ENCODE measurements around the gene CCDC146. TPM values are rescaled to one million over a fixed set of nuclear protein-coding genes. Genes with fewer than 3 reads are reported as not detected.
"Not testable (repeated sequence)": the region's sequence is repeated elsewhere in the genome, so short reads cannot be mapped to it uniquely, and the experiment has no call there.

CCDC146 gene
- total RNA-seq, 1 experiment from 2014 or later = 1.1 TPM

GRCh38 chr7:77102671-77103070 lies 19.7 kb upstream of the CCDC146 start:
- H3K27me3 Mint-ChIP-seq (ENCODE audit: low read depth); ATAC-seq; H3K4me1 Mint-ChIP-seq; H3K36me3 Mint-ChIP-seq; H3K4me3 Mint-ChIP-seq; H3K27ac Mint-ChIP-seq; DNase-seq (ENCODE audit: low spot score); POLR2A ChIA-PET; H3K9me3 Mint-ChIP-seq; CTCF ChIA-PET: not testable (repeated sequence)

DNA sequence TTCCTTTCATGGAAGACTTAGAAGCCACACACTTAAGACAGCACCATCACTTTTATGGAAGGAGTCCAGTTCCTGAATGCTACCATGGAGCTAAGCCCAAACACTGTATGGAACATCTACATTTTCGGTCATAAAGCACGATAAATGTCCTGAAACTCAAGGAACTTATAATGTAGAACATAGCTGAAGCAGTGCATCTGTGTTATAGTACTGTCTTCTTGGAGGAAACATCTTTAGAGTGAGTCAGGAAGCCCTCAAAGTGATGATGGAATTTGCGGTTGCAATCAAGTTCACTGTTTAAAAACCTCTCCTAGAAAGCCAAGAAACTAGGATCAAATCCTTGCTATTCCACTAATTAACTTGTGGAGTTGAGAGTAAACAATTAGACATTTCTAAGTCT lies 16.5 kb upstream of the CCDC146 start:
- ATAC-seq; H3K4me3 Mint-ChIP-seq; DNase-seq (ENCODE audit: low spot score); H3K9me3 Mint-ChIP-seq; H3K27me3 Mint-ChIP-seq (ENCODE audit: low read depth); H3K36me3 Mint-ChIP-seq; H3K27ac Mint-ChIP-seq; POLR2A ChIA-PET; CTCF ChIA-PET; H3K4me1 Mint-ChIP-seq: not testable (repeated sequence)

DNA sequence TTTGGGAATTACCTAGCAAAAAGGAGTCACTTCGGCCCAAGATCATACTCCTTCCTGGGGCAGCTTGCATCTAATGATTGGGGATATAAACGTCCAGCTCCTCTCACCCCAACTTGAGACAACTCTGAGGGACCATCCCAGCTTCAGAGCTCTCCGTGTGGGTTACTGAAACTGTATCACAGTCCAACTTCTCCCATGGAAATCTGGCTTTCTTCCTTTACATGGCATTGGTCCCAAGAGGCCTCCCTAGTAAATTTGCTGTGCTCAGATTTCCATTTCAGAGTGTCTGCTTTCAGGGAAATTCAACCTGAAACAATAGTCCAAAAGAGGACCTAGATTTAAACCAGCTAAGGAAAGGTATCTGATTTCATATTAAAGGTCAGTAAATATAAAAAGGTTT lies 14.8 kb upstream of the CCDC146 start:
- H3K4me1 Mint-ChIP-seq; DNase-seq (ENCODE audit: low spot score); H3K36me3 Mint-ChIP-seq; CTCF ChIA-PET; H3K4me3 Mint-ChIP-seq; H3K9me3 Mint-ChIP-seq; H3K27ac Mint-ChIP-seq; H3K27me3 Mint-ChIP-seq (ENCODE audit: low read depth); ATAC-seq; POLR2A ChIA-PET: not testable (repeated sequence)

- H3K27me3 Mint-ChIP-seq (ENCODE audit: low read depth); H3K27ac Mint-ChIP-seq; POLR2A ChIA-PET; H3K4me3 Mint-ChIP-seq; CTCF ChIA-PET; H3K9me3 Mint-ChIP-seq; H3K36me3 Mint-ChIP-seq; H3K4me1 Mint-ChIP-seq; ATAC-seq; DNase-seq (ENCODE audit: low spot score): not testable (repeated sequence)
Measured at GRCh38 chr7:77108362-77108761, 14.1 kb upstream of the CCDC146 start.

DNA sequence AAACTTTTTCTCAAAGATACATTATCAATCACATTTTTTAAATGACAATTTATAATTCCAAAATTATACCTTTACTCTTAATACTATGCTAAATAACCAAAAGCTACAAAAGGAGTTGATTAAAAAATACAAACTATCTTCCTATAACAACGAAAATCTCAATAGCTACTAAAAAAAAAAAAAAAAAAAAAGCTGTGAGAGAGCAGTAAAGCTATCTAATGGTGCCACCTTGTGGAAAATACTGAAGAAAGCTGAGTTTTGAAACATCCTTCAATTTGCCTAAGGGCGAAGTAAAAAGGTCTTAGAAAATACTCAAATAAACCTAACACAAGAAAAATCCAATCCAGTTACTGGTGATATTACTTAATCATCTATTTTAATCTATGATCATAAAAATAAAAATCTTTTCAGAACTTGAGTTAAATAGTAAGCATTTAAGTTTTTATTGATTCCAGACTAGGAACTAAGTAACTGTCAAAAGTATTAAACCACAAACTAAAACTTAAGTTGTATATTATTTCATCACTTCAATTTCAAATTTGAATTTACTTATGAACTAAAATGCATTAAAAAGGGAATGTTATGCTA lies 9.6 kb upstream of the CCDC146 start:
- H3K4me1 Mint-ChIP-seq; POLR2A ChIA-PET; H3K36me3 Mint-ChIP-seq; ATAC-seq; H3K9me3 Mint-ChIP-seq; DNase-seq (ENCODE audit: low spot score); H3K27ac Mint-ChIP-seq; H3K4me3 Mint-ChIP-seq; H3K27me3 Mint-ChIP-seq (ENCODE audit: low read depth): not testable (repeated sequence)
- CTCF ChIA-PET = interaction anchor here (0.6 to 1.5 kb wide), 5 partner anchors 39 to 475 kb away, joined by 3 to 27 read pairs (median 5); no protein-coding TSS in a partner anchor

DNA sequence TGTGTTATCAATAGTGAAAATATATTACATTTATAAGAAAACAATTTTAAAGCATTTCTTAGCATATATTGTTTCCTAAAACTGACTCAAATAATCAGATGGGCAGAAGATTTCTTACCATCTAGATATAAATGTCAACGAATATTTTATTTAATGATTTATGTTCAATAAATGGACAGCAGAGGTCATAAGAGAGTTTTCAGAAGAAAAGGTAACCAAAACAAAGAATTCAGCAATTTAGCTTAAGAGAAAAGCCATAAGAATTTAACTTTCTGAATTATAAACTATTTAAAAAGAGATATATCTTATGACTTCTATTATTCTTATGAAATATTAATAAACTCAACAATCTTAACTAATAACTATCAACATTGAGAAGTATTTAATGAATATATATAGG lies 3.1 kb downstream of the CCDC146 start:
- DNase-seq (ENCODE audit: low spot score); H3K27me3 Mint-ChIP-seq (ENCODE audit: low read depth); H3K4me1 Mint-ChIP-seq; H3K9me3 Mint-ChIP-seq; H3K4me3 Mint-ChIP-seq; H3K27ac Mint-ChIP-seq; POLR2A ChIA-PET; H3K36me3 Mint-ChIP-seq; ATAC-seq: not testable (repeated sequence)
- CTCF ChIA-PET = interaction anchor here (1.0 kb wide), 2 partner anchors 122 to 206 kb away, joined by 4 read pairs; no protein-coding TSS in a partner anchor

- DNase-seq (ENCODE audit: low spot score); H3K4me3 Mint-ChIP-seq; H3K27me3 Mint-ChIP-seq (ENCODE audit: low read depth); H3K36me3 Mint-ChIP-seq; H3K27ac Mint-ChIP-seq; POLR2A ChIA-PET; ATAC-seq; H3K9me3 Mint-ChIP-seq; CTCF ChIA-PET; H3K4me1 Mint-ChIP-seq: not testable (repeated sequence)
Measured at GRCh38 chr7:77127009-77127408, 4.6 kb downstream of the CCDC146 start.

DNA sequence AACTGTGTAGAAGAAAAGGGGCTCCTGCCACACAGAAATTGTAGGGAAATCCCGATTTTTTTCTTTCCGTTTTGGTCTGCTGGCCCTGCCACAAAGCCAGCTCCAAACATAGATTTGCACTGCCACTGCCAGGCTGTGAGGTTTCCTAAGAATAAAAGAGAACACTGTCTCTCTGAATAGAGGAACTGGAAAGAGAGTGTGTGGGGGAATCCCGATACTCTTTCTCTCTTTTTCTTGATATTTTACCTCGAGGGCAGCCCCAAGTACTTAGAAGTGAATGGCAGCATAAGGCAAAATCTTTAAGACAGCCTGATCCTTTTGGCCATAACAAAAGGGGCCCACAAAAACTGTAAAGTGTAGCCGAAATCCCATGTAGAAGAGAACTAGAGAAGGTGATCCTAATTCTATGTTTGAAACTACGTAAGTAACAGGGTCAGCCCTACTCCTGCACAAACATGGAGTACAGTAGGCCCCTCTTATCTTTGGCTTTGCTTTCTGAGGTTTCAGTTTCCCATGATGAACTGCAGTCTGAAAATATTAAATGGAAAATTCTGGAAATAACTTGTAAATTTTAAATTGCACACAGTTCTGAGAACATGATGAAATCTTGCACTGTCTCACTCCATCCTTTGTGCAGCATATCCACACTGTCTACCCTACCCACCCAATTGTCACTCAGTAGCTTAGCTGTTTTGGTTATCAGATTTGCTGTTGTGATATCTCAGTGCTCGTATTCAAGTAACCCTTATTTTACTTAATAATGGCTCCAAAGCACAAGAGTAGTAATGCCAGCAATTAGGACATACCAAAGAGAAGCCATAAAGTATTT lies 6.4 kb downstream of the CCDC146 start:
- H3K27ac Mint-ChIP-seq; H3K4me3 Mint-ChIP-seq; ATAC-seq; H3K36me3 Mint-ChIP-seq; H3K4me1 Mint-ChIP-seq; H3K9me3 Mint-ChIP-seq; POLR2A ChIA-PET; H3K27me3 Mint-ChIP-seq (ENCODE audit: low read depth); CTCF ChIA-PET; DNase-seq (ENCODE audit: low spot score): not testable (repeated sequence)

- H3K4me3 Mint-ChIP-seq; H3K4me1 Mint-ChIP-seq; ATAC-seq; H3K27ac Mint-ChIP-seq; H3K27me3 Mint-ChIP-seq (ENCODE audit: low read depth); H3K9me3 Mint-ChIP-seq; POLR2A ChIA-PET; CTCF ChIA-PET; H3K36me3 Mint-ChIP-seq; DNase-seq (ENCODE audit: low spot score): not testable (repeated sequence)
Measured at GRCh38 chr7:77131781-77132180, 9.4 kb downstream of the CCDC146 start.

DNA sequence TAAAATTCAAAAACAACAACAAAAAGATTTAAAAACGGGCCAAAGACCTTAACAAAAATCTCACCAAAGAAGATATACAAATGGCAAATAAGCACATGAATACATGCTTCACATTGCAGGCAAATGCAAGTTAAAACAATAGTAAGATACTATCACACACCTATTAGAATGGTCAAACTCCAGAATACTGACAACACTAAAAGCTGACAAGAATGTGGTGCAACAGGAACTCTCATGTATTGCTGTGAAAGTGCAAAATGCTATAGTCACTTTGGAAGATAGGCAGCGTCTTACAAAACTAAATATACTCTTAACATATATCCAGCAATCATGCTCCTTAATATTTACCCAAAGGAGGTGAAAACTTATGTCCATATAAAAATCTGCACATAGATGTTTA lies 16.3 kb downstream of the CCDC146 start:
- H3K4me3 Mint-ChIP-seq; CTCF ChIA-PET; H3K27me3 Mint-ChIP-seq (ENCODE audit: low read depth); H3K4me1 Mint-ChIP-seq; ATAC-seq; POLR2A ChIA-PET; H3K36me3 Mint-ChIP-seq; H3K27ac Mint-ChIP-seq; DNase-seq (ENCODE audit: low spot score): not testable (repeated sequence)
- peaks cover 22% of the 10 kb centered on the region for H3K9me3 Mint-ChIP-seq

- H3K27me3 Mint-ChIP-seq (ENCODE audit: low read depth); H3K27ac Mint-ChIP-seq; ATAC-seq; H3K4me1 Mint-ChIP-seq; H3K4me3 Mint-ChIP-seq; POLR2A ChIA-PET; H3K36me3 Mint-ChIP-seq; DNase-seq (ENCODE audit: low spot score); CTCF ChIA-PET: not testable (repeated sequence)
- H3K9me3 Mint-ChIP-seq = peaks cover 29% of the 10 kb centered on the region
Measured at GRCh38 chr7:77140291-77140690, 17.9 kb downstream of the CCDC146 start.

GRCh38 chr7:77152232-77152631 lies 29.8 kb downstream of the CCDC146 start:
- ATAC-seq; H3K4me3 Mint-ChIP-seq; CTCF ChIA-PET; H3K36me3 Mint-ChIP-seq; H3K4me1 Mint-ChIP-seq; POLR2A ChIA-PET; DNase-seq (ENCODE audit: low spot score); H3K27ac Mint-ChIP-seq: not testable (repeated sequence)
- Mint-ChIP-seq H3K9me3 (peaks cover 12% of the 10 kb centered on the region), H3K27me3 (ENCODE audit: low read depth) (peaks cover 14% of the 10 kb centered on the region)

Measured in WTC11 (cell line).